A549 (cell line): ENCODE measurements around the gene CYP4F2. TPM values are rescaled to one million over a fixed set of nuclear protein-coding genes. Genes with fewer than 3 reads are reported as not detected.
"Not testable (repeated sequence)": the region's sequence is repeated elsewhere in the genome, so short reads cannot be mapped to it uniquely, and the experiment has no call there.

Experiments used
- ATAC-seq, 2 experiments: fragments of 200-7000 bp in 1 of 2; fragments of >200 bp in 1 of 2; cut with Nextera tagmentation in 1 of 2; cut with Tn5 transposase in 1 of 2; 3 replicates each; pipeline versions ENCODE4 v1.8.0 to v1.9.1; 2018 to 2020; ENCODE audit warnings: mild to moderate bottlenecking in 1 of 2, moderate library complexity in 1 of 2
- CTCF ChIA-PET: fragments of 300-600 bp; sonication (Branson Sonifier 250); formaldehyde crosslinking; extraction: SDS; loops from one replicate; lab custom pipeline; 2021; ENCODE audit warnings: antibody characterized with exemption, inconsistent platforms; lab: Yijun Ruan, JAX
- POLR2A ChIA-PET: fragments of 350-600 bp; formaldehyde crosslinking; extraction: SDS; loops from one replicate; lab custom pipeline; 2021; ENCODE audit warnings: antibody characterized with exemption, inconsistent platforms; lab: Yijun Ruan, JAX
- DNase-seq, 2 experiments: peaks; one replicate each; pipeline versions ENCODE4 v3.0.0 to v3.0.0-alpha.2; 2011 to 2016; ENCODE audit warnings: low read depth in 1 of 2, low spot score in 1 of 2
- FAIRE-seq: peaks from 2 replicates; lab custom pipeline; 2011; peaks lifted over from hg19 to GRCh38; lab: Jason Lieb, UNC
- H3K27ac ChIP-seq, 2 experiments: fragments of >200 bp; sonication (Bioruptor Twin); formaldehyde crosslinking; 3 replicates each; pipeline ENCODE4 v1.5.1; 2016 to 2017
- H3K4me1 ChIP-seq: fragments of >200 bp; sonication (Bioruptor Twin); formaldehyde crosslinking; 3 replicates; pipeline ENCODE4 v1.6.1; 2016
- H3K4me2 ChIP-seq: fragments of >200 bp; sonication (Bioruptor Twin); formaldehyde crosslinking; 3 replicates; pipeline ENCODE4 v1.6.1; 2016
- H3K4me3 ChIP-seq: fragments of >200 bp; sonication (Bioruptor Twin); formaldehyde crosslinking; 3 replicates; pipeline ENCODE4 v1.5.1; 2016
- H3K9me3 ChIP-seq: fragments of >200 bp; sonication (Bioruptor Twin); formaldehyde crosslinking; 3 replicates; pipeline ENCODE4 v1.6.1; 2016
- BCL3 ChIP-seq: fragments of >200 bp; sonication (Bioruptor Twin); formaldehyde crosslinking; IDR thresholded peaks from 3 replicates; pipeline ENCODE4 v1.6.1; 2016
- BHLHE40 ChIP-seq: IDR thresholded peaks from 2 replicates; pipeline ENCODE4 v1.6.1; 2012; ENCODE audit warnings: low read depth, low read length, inconsistent platforms
- CBX2 ChIP-seq: fragments of 200-600 bp; sonication (generic); IDR thresholded peaks from 2 replicates; pipeline ENCODE4 v1.6.1; 2016; ENCODE audit warnings: low read depth, mild to moderate bottlenecking, borderline replicate concordance
- CEBPB ChIP-seq, 2 experiments: fragments of >200 bp in 1 of 2; sonication (Bioruptor Twin) in 1 of 2; formaldehyde crosslinking in 1 of 2; IDR thresholded peaks; 2 replicates each; pipeline ENCODE4 v1.6.1; 2012 to 2016
- CHD4 ChIP-seq: fragments of 200-600 bp; sonication (generic); IDR thresholded peaks from 2 replicates; pipeline ENCODE4 v1.6.1; 2016; ENCODE audit warnings: antibody characterized with exemption, mild to moderate bottlenecking, borderline replicate concordance
- EHMT2 ChIP-seq: fragments of 200-600 bp; sonication (generic); IDR thresholded peaks from 2 replicates; pipeline ENCODE4 v1.6.1; 2016; ENCODE audit warnings: antibody characterized with exemption, low read depth, mild to moderate bottlenecking, moderate library complexity
- EP300 ChIP-seq, 2 experiments: fragments of >200 bp; sonication (Bioruptor Twin); formaldehyde crosslinking; IDR thresholded peaks; 2 replicates in 1 of 2; 3 replicates in 1 of 2; pipeline ENCODE4 v1.6.1; 2016 to 2017
- ESRRA ChIP-seq: fragments of 150-350 bp; IDR thresholded peaks from 2 replicates; pipeline ENCODE4 v1.6.1; 2014; ENCODE audit warnings: mild to moderate bottlenecking, low read length, borderline replicate concordance
- FOSL2 ChIP-seq, 2 experiments: fragments of 450-650 bp in 1 of 2; fragments of >200 bp in 1 of 2; sonication (Bioruptor Twin) in 1 of 2; formaldehyde crosslinking; IDR thresholded peaks; 2 replicates each; pipeline versions ENCODE4 v1.5.0 to v1.6.1; 2016 to 2020; ENCODE audit warnings: mild to moderate bottlenecking in 1 of 2, moderate library complexity in 1 of 2
- FOXS1 ChIP-seq: fragments of 250-450 bp; sonication (Bioruptor Pico); IDR thresholded peaks from 2 replicates; pipeline ENCODE4 v1.5.0; 2020; ENCODE audit warnings: mild to moderate bottlenecking, moderate library complexity
- HDAC2 ChIP-seq: fragments of 200-600 bp; sonication (generic); IDR thresholded peaks from 2 replicates; pipeline ENCODE4 v1.6.1; 2016
- HES2 ChIP-seq: fragments of >200 bp; sonication (Bioruptor Twin); formaldehyde crosslinking; IDR thresholded peaks from 2 replicates; pipeline ENCODE4 v1.6.1; 2016
- KDM1A ChIP-seq: fragments of 200-600 bp; sonication (generic); IDR thresholded peaks from 2 replicates; pipeline ENCODE4 v1.6.1; 2016; ENCODE audit warnings: low read depth, mild to moderate bottlenecking
- KDM5A ChIP-seq: fragments of 200-600 bp; sonication (generic); IDR thresholded peaks from 2 replicates; pipeline ENCODE4 v1.6.1; 2016; ENCODE audit warnings: antibody characterized with exemption, mild to moderate bottlenecking
- MAFK ChIP-seq: fragments of 450-650 bp; IDR thresholded peaks from 2 replicates; pipeline ENCODE4 v1.6.1; 2014; ENCODE audit not compliant: partially characterized antibody
- MAZ ChIP-seq: fragments of 150-350 bp; IDR thresholded peaks from 2 replicates; pipeline ENCODE4 v1.6.1; 2014; ENCODE audit warnings: antibody characterized with exemption, low read depth, low read length, borderline replicate concordance
- MYC ChIP-seq: IDR thresholded peaks from 2 replicates; pipeline ENCODE4 v1.6.1; 2012; ENCODE audit warnings: mild to moderate bottlenecking, inconsistent platforms, low read length, improper control_type of control experiment, borderline replicate concordance
- NFE2L2 ChIP-seq: fragments of 150-350 bp; conservative IDR thresholded peaks from 2 replicates; pipeline ENCODE4 v1.6.1; 2014; ENCODE audit warnings: low read length
- PBX3 ChIP-seq: IDR thresholded peaks from 2 replicates; pipeline ENCODE4 v1.6.1; 2012
- POLR2A ChIP-seq: IDR thresholded peaks from 2 replicates; pipeline ENCODE4 v1.6.1; 2012; ENCODE audit warnings: mild to moderate bottlenecking, low read length
- RARB ChIP-seq: fragments of 250-450 bp; sonication (Bioruptor Pico); IDR thresholded peaks from 2 replicates; pipeline ENCODE4 v1.8.0; 2021; ENCODE audit warnings: mild to moderate bottlenecking, moderate library complexity
- RCOR1 ChIP-seq: fragments of 150-350 bp; IDR thresholded peaks from 2 replicates; pipeline ENCODE4 v1.6.1; 2014; ENCODE audit warnings: antibody characterized with exemption, low read length, low read depth
- RFX5 ChIP-seq: fragments of 450-650 bp; IDR thresholded peaks from 2 replicates; pipeline ENCODE4 v1.7.1; 2014; ENCODE audit warnings: antibody characterized with exemption, mild to moderate bottlenecking, moderate library complexity
- TP53 ChIP-seq: fragments of 250-450 bp; sonication (Bioruptor Pico); IDR thresholded peaks from 2 replicates; pipeline ENCODE4 v1.5.0; 2021; ENCODE audit warnings: mild to moderate bottlenecking, moderate library complexity
- ZC3H11A ChIP-seq: fragments of 450-650 bp; IDR thresholded peaks from 2 replicates; pipeline ENCODE4 v1.6.1; 2014; ENCODE audit warnings: antibody characterized with exemption, mild to moderate bottlenecking
- ZSCAN20 ChIP-seq: fragments of 250-450 bp; sonication (Bioruptor Pico); IDR thresholded peaks from 2 replicates; pipeline ENCODE4 v1.8.0; 2022; ENCODE audit warnings: mild to moderate bottlenecking, moderate library complexity
- WGBS: methylation state at CpG from one replicate; pipeline ENCODE4 v1.1.6; 2017; ENCODE audit errors: missing lambda C conversion rate; 5-methylcytosine and 5-hydroxymethylcytosine counted together
- polyA plus RNA-seq, 4 experiments: library from polyadenylated mRNA; depleted of rRNA in 3 of 4; stranded (reverse); fragments of >200 nt; fragmentation: RNase III in 1 of 4; extraction: RNeasy Plus Mini Kit Qiagen cat#74134 plus additional on column Dnase treatment in 1 of 4; gene quantifications; 2 replicates in 3 of 4; 3 replicates in 1 of 4; pipeline ENCODE4 v1.2.3, GENCODE V29; 2011 to 2017

Gene CYP4F2
- polyA plus RNA-seq, 2 of the 4 experiments (the other 2 are of a cell fraction), result 0.13 to 0.43 TPM

- Histone ChIP-seq H3K27ac (peak overlapping the region; percentile 67 to 77), H3K9me3 (peaks cover 5% of the 10 kb centered on the region; the same call in 2 of the 3 replicates), H3K4me2 (peak overlapping the region; percentile 67), H3K4me1 (peaks cover 12% of the 10 kb centered on the region), H3K4me3 (no peak overlapping the region)
- POLR2A ChIA-PET, result no interaction called here
- WGBS, result 8% methylated on average over 3 of the region's 3 CpGs
- FAIRE-seq (no peak), DNase-seq (peak in 1 of 2 experiments; percentile 3), ATAC-seq (peak; percentile 52 to 70; a peak in 4 of 6 replicates)
- CTCF ChIA-PET, result no interaction called here
- TF ChIP-seq KDM1A (peak; percentile 33; the same call in 1 of the 2 replicates), FOSL2 (IDR thresholded peaks at IDR 0.05) (no peak), FOSL2 (CRISPR knock-in tag; IDR thresholded peaks at IDR 0.05) (no peak), RCOR1 (no peak), MAZ (no peak), KDM5A (no peak)
Measured at GRCh38 chr19:15935167-15935702, 37.4 kb upstream of the CYP4F2 start.

GRCh38 chr19:15934332-15935078, 36.6 kb upstream of the CYP4F2 start, which contains the start of gene CYP4F11:
TSS of gene CYP4F11 (minus strand) at chr19:15934529. CDS start at chr19:15934408, 121 bp downstream.
- peaks cover 12% of the 10 kb centered on the region for H3K4me1 ChIP-seq
- peak within 1 kb of the TSS; percentile 67 for H3K4me2 ChIP-seq
- no CpG with 5 or more reads among the region's 10 CpGs for WGBS
- no peak for FAIRE-seq
- peaks cover 5% of the 10 kb centered on the region; the same call in 2 of the 3 replicates for H3K9me3 ChIP-seq
- H3K27ac ChIP-seq, result peak within 1 kb of the TSS; percentile 67 to 77
- POLR2A ChIA-PET, result no interaction called here
- TF ChIP-seq NFE2L2 (peak; percentile 59; the same call in 1 of the 2 replicates), BCL3 (no peak), MAFK (peak; percentile 84), ZSCAN20 (CRISPR knock-in tag) (no peak), CHD4 (no peak), HDAC2 (no peak), ZC3H11A (no peak), MYC (no peak), EHMT2 (no peak), TP53 (CRISPR knock-in tag) (no peak), CEBPB (IDR thresholded peaks at IDR 0.05) (no peak), POLR2A (peak; percentile 43), RFX5 (no peak), RARB (CRISPR knock-in tag) (no peak), CBX2 (no peak), ESRRA (no peak), EP300 (IDR thresholded peaks at IDR 0.05) (no peak), HES2 (no peak), FOXS1 (CRISPR knock-in tag) (no peak), PBX3 (no peak), BHLHE40 (no peak)
- CTCF ChIA-PET, result no interaction called here
- H3K4me3 ChIP-seq, result peak within 1 kb of the TSS; percentile 41
- peak; percentile 78 to 91 for ATAC-seq
- peak; percentile 19 to 87 for DNase-seq

GRCh38 chr19:15933761-15934331, 36.0 kb upstream of the CYP4F2 start:
- CTCF ChIA-PET, FAIRE-seq, POLR2A ChIA-PET, DNase-seq, H3K9me3 ChIP-seq: not testable (repeated sequence)
- Histone ChIP-seq H3K27ac (peak overlapping the region; percentile 67 to 77), H3K4me3 (peak overlapping the region; percentile 41), H3K4me1 (peaks cover 12% of the 10 kb centered on the region), H3K4me2 (peak overlapping the region; percentile 67)
- peak in 1 of 2 experiments; percentile 11; a peak in 2 of 6 replicates for ATAC-seq
- WGBS, result 14% methylated on average over 5 of the region's 12 CpGs
